Occipital lobe (tissue), 2 donors: ENCODE measurements around the gene FAM171A1. TPM values are rescaled to one million over a fixed set of nuclear protein-coding genes. Genes with fewer than 3 reads are reported as not detected.
"Not testable (repeated sequence)": the region's sequence is repeated elsewhere in the genome, so short reads cannot be mapped to it uniquely, and the experiment has no call there.

Source experiments
- DNase-seq: peaks from one replicate; lab custom pipeline; 2025; lab: John Stamatoyannopoulos, UW
- total RNA-seq: library from RNA; depleted of rRNA; stranded (reverse); fragments of >200 nt; gene quantifications from one replicate; pipeline ENCODE4 v1.2.3, GENCODE V29; 2014

Gene FAM171A1
- total RNA-seq, 1 donor from 2014 or later: 31.2 TPM

GRCh38 chr10:15344876-15345285 is 26.2 kb downstream of the FAM171A1 start:
- no peak for DNase-seq

GRCh38 chr10:15344256-15344875 is 26.7 kb downstream of the FAM171A1 start:
- no peak for DNase-seq

GRCh38 chr10:15342970-15343369 is 28.1 kb downstream of the FAM171A1 start:
- DNase-seq: no peak

- DNase-seq: no peak
These were observed 29.5 kb downstream of the FAM171A1 start for GRCh38 chr10:15341502-15342128.

- DNase-seq: no peak
These were observed 31.2 kb downstream of the FAM171A1 start for GRCh38 chr10:15339892-15340291.

- not testable (repeated sequence) for DNase-seq
These were observed 33.6 kb downstream of the FAM171A1 start for GRCh38 chr10:15337441-15337923.

GRCh38 chr10:15336211-15336610 is 34.9 kb downstream of the FAM171A1 start:
- no peak for DNase-seq

- DNase-seq: no peak
These were observed 35.6 kb downstream of the FAM171A1 start for GRCh38 chr10:15335508-15335907.

- DNase-seq: no peak
These were observed 36.3 kb downstream of the FAM171A1 start for GRCh38 chr10:15334650-15335323.

GRCh38 chr10:15333909-15334649 is 37.0 kb downstream of the FAM171A1 start:
- no peak for DNase-seq

- not testable (repeated sequence) for DNase-seq
These were observed 37.9 kb downstream of the FAM171A1 start for GRCh38 chr10:15333181-15333580.

- DNase-seq: no peak
These were observed 39.6 kb downstream of the FAM171A1 start for GRCh38 chr10:15331461-15331860.

- no peak for DNase-seq
These were observed 41.7 kb downstream of the FAM171A1 start for GRCh38 chr10:15329437-15329836.

GRCh38 chr10:15325944-15326284 is 45.2 kb downstream of the FAM171A1 start:
- DNase-seq: no peak

- DNase-seq: no peak
These were observed 45.7 kb downstream of the FAM171A1 start for GRCh38 chr10:15325243-15325943.

- no peak for DNase-seq
These were observed 46.5 kb downstream of the FAM171A1 start for GRCh38 chr10:15324611-15325010.

GRCh38 chr10:15324113-15324512 is 47.0 kb downstream of the FAM171A1 start:
- DNase-seq: no peak

GRCh38 chr10:15322356-15322755 is 48.7 kb downstream of the FAM171A1 start:
- DNase-seq: no peak

GRCh38 chr10:15321431-15322341 is 49.4 kb downstream of the FAM171A1 start:
- DNase-seq: no peak

- no peak for DNase-seq
These were observed 50.4 kb downstream of the FAM171A1 start for GRCh38 chr10:15320522-15321203.
